CD14-positive monocyte (primary cell): ENCODE measurements around the gene FAM187B. TPM values are rescaled to one million over a fixed set of nuclear protein-coding genes. Genes with fewer than 3 reads are reported as not detected.

ENCODE experiments used
- DNase-seq, 3 donors: peaks; one replicate each; pipeline ENCODE4 v3.0.0-alpha.2; 2011 to 2022
- H2AFZ ChIP-seq: 2 replicates; pipeline ENCODE4 v1.6.0; 2012; ENCODE audit warnings: mild to moderate bottlenecking, low read depth, low read length, inconsistent platforms; ENCODE audit not compliant: insufficient read depth, poor library complexity, severe bottlenecking
- H3K27ac ChIP-seq, 2 donors: 1 replicate in 1 of 2; 2 replicates in 1 of 2; pipeline ENCODE4 v1.5.1; 2012 to 2013; ENCODE audit warnings: low read length in 2 of 2, control low read depth in 1 of 2, inconsistent platforms in 1 of 2, low read depth in 1 of 2, mild to moderate bottlenecking in 1 of 2
- H3K27me3 ChIP-seq, 2 donors: one replicate each; pipeline versions ENCODE4 v1.6.0 to v1.6.1; 2011 to 2013; ENCODE audit warnings: low read length in 2 of 2; ENCODE audit not compliant: control insufficient read depth in 2 of 2, insufficient read depth in 2 of 2
- H3K36me3 ChIP-seq, 2 donors: replicated peaks in 1 of 2; 1 replicate in 1 of 2; 2 replicates in 1 of 2; pipeline versions ENCODE4 v1.5.1 to v1.6.1; 2012 to 2013; ENCODE audit warnings: low read length in 2 of 2, control low read depth in 1 of 2, inconsistent platforms in 1 of 2, mild to moderate bottlenecking in 1 of 2; ENCODE audit not compliant: insufficient read depth in 2 of 2, control insufficient read depth in 1 of 2
- H3K4me1 ChIP-seq, 2 donors: 1 replicate in 1 of 2; 2 replicates in 1 of 2; pipeline versions ENCODE4 v1.5.1 to v1.6.1; 2012 to 2013; ENCODE audit warnings: low read length in 2 of 2, control low read depth in 1 of 2, inconsistent platforms in 1 of 2, mild to moderate bottlenecking in 1 of 2, moderate library complexity in 1 of 2; ENCODE audit not compliant: insufficient read depth in 2 of 2, control insufficient read depth in 1 of 2
- H3K4me2 ChIP-seq: replicated peaks from 2 replicates; pipeline ENCODE3; 2012; ENCODE audit warnings: low read length, moderate library complexity, mild to moderate bottlenecking; ENCODE audit not compliant: poor library complexity, severe bottlenecking; ENCODE audit errors: extremely low read depth
- H3K4me3 ChIP-seq, 3 experiments: fragments of 200-600 bp in 1 of 3; sonication (generic) in 1 of 3; replicated peaks in 1 of 3; 1 replicate in 2 of 3; 2 replicates in 1 of 3; pipeline ENCODE4 v1.5.1; 2011 to 2013; ENCODE audit warnings: low read length in 3 of 3, mild to moderate bottlenecking in 3 of 3, control low read depth in 2 of 3, low read depth in 2 of 3, inconsistent platforms in 1 of 3, moderate library complexity in 1 of 3
- H3K79me2 ChIP-seq: 2 replicates; pipeline ENCODE4 v1.6.0; 2012; ENCODE audit warnings: mild to moderate bottlenecking, control low read depth, inconsistent platforms, low read length, moderate library complexity; ENCODE audit not compliant: insufficient read depth
- H3K9ac ChIP-seq: 2 replicates; pipeline ENCODE4 v1.6.0; 2017; ENCODE audit warnings: low read length, mild to moderate bottlenecking; ENCODE audit not compliant: insufficient read depth, poor library complexity, severe bottlenecking
- H3K9me3 ChIP-seq, 2 donors: replicated peaks in 1 of 2; 1 replicate in 1 of 2; 2 replicates in 1 of 2; pipeline versions ENCODE4 v1.5.1 to v1.6.1; 2012 to 2013; ENCODE audit warnings: low read length in 2 of 2, control low read depth in 1 of 2; ENCODE audit not compliant: control insufficient read depth in 1 of 2, insufficient read depth in 1 of 2
- H4K20me1 ChIP-seq: 2 replicates; pipeline ENCODE4 v1.6.0; 2012; ENCODE audit warnings: mild to moderate bottlenecking, low read length, control low read depth, moderate library complexity; ENCODE audit not compliant: insufficient read depth
- H3K27ac Mint-ChIP-seq, 7 donors: one replicate each; pipeline ENCODE4 v1.8.0; 2020; ENCODE audit warnings: mild to moderate bottlenecking in 7 of 7, mixed read lengths in 7 of 7, moderate library complexity in 6 of 7, inconsistent platforms in 2 of 7
- H3K27me3 Mint-ChIP-seq, 3 donors: one replicate each; pipeline ENCODE4 v1.8.0; 2021 to 2022; ENCODE audit warnings: low read depth in 3 of 3, mild to moderate bottlenecking in 3 of 3, mixed read lengths in 3 of 3, moderate library complexity in 3 of 3, inconsistent platforms in 1 of 3
- H3K36me3 Mint-ChIP-seq, 2 donors: one replicate each; pipeline ENCODE4 v1.8.0; 2020; ENCODE audit warnings: mixed read lengths in 2 of 2, inconsistent platforms in 1 of 2, mild to moderate bottlenecking in 1 of 2
- H3K4me1 Mint-ChIP-seq: one replicate; pipeline ENCODE4 v1.8.0; 2020; ENCODE audit warnings: mild to moderate bottlenecking, mixed read lengths
- H3K4me3 Mint-ChIP-seq, 2 donors: one replicate each; pipeline ENCODE4 v1.8.0; 2020; ENCODE audit warnings: mild to moderate bottlenecking in 2 of 2, mixed read lengths in 2 of 2, moderate library complexity in 1 of 2
- H3K9me3 Mint-ChIP-seq, 7 donors: one replicate each; pipeline ENCODE4 v1.8.0; 2020 to 2022; ENCODE audit warnings: mixed read lengths in 7 of 7, mild to moderate bottlenecking in 6 of 7, moderate library complexity in 6 of 7, inconsistent platforms in 2 of 7
- WGBS: methylation state at CpG from one replicate; pipeline ENCODE4 v1.1.5; 2013; ENCODE audit warnings: missing lambda C conversion rate; ENCODE audit not compliant: insufficient coverage; 5-methylcytosine and 5-hydroxymethylcytosine counted together
- intact Hi-C, 2 donors: fragments of 100-400 bp; cut with micrococcal nuclease; formaldehyde crosslinking; loops; one replicate each; pipeline versions ENCODE4 v1.15.0 to v1.15.1; 2023
- polyA plus RNA-seq, 3 donors: library from polyadenylated mRNA; depleted of rRNA in 1 of 3; unstranded in 2 of 3; stranded (reverse) in 1 of 3; fragments of 300-500 nt in 2 of 3; fragments of >200 nt in 1 of 3; fragmentation: Illumina TruSeq in 2 of 3; gene quantifications; 1 replicate in 2 of 3; 2 replicates in 1 of 3; pipeline ENCODE4 v1.2.3, GENCODE V29; 2012 to 2021
- TF ChIP-seq, protein P1 (sequence below): fragments of 200-600 bp; IDR thresholded peaks from one replicate; pipeline ENCODE4 v1.8.0; 2022; ENCODE audit warnings: antibody characterized with exemption, mild to moderate bottlenecking

FAM187B gene
- polyA plus RNA-seq, 3 donors: not detected

DNA sequence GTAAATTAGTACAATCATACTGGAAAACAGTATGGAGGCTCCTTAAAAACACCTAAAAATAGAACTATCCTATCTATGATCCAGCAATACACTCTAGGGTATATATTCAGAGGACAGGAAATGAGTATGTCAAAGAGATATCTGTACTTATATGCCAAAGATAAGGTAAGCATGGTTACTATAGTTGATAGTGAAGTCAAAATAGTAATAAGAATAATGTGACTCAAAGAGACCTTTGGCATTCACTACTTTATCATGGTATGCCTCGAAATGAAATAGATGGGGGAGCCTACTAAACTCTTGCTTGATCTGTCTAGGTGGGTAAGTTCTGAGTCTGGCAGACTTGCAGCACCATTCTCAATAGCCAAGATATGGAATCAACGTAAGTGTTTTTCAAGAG, 43.7 kb downstream of the FAM187B start:
- H3K36me3 Mint-ChIP-seq: no peaks in the 10 kb centered on the region
- 100% methylated on average over 1 of the region's 2 CpGs for WGBS

DNA sequence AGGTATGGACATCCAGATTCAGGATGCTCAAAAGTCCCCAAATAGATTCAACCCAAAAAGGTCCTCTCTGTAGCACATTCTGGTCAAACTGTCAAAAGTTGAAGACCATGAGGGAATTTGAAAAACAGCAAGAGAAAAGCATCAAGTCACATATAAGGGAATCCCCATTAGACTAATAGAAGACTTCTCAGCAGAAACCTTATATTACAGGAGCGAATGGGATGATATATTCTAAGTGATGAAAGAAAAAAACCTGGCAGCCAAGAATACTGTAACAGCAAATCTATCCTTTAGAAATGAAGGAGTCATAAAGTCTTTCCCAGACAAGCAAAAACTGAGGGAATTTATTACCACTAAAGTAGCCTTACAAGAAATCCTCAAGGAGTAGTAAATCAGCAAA, 44.3 kb downstream of the FAM187B start:
- H3K27me3 Mint-ChIP-seq: peaks cover 2 to 5% (median 5%) of the 10 kb centered on the region in 3 donors
- Histone ChIP-seq H3K9ac (no peak overlapping the region), H3K9me3 (no peaks in the 10 kb centered on the region), H3K79me2 (no peaks in the 10 kb centered on the region), H2AFZ (no peak overlapping the region), H3K36me3 (no peaks in the 10 kb centered on the region), H3K4me1 (no peaks in the 10 kb centered on the region), H4K20me1 (no peaks in the 10 kb centered on the region), H3K27ac (no peak overlapping the region), H3K4me2 (no peak overlapping the region), H3K27me3 (no peaks in the 10 kb centered on the region), H3K4me3 (no peak overlapping the region)
- H3K36me3 Mint-ChIP-seq: no peaks in the 10 kb centered on the region
- no peak overlapping the region for H3K4me3 Mint-ChIP-seq
- H3K4me1 Mint-ChIP-seq: peaks cover under 1% of the 10 kb centered on the region
- H3K27ac Mint-ChIP-seq: no peak overlapping the region
- WGBS: no CpG with 5 or more reads among the region's 1 CpG
- TF ChIP-seq, protein P1, sequence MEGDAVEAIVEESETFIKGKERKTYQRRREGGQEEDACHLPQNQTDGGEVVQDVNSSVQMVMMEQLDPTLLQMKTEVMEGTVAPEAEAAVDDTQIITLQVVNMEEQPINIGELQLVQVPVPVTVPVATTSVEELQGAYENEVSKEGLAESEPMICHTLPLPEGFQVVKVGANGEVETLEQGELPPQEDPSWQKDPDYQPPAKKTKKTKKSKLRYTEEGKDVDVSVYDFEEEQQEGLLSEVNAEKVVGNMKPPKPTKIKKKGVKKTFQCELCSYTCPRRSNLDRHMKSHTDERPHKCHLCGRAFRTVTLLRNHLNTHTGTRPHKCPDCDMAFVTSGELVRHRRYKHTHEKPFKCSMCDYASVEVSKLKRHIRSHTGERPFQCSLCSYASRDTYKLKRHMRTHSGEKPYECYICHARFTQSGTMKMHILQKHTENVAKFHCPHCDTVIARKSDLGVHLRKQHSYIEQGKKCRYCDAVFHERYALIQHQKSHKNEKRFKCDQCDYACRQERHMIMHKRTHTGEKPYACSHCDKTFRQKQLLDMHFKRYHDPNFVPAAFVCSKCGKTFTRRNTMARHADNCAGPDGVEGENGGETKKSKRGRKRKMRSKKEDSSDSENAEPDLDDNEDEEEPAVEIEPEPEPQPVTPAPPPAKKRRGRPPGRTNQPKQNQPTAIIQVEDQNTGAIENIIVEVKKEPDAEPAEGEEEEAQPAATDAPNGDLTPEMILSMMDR: no peak
- H3K9me3 Mint-ChIP-seq: peaks cover 0 to 13% (median 9%) of the 10 kb centered on the region in 7 donors
- no peak for DNase-seq
- intact Hi-C loops: no loop called here

More for the DNA sequence above, 43.7 kb downstream of the FAM187B start:
- no peak overlapping the region for H2AFZ ChIP-seq
- no peak overlapping the region for H3K27ac ChIP-seq
- H3K4me3 ChIP-seq: no peak overlapping the region
- H3K4me1 ChIP-seq: no peaks in the 10 kb centered on the region
- TF ChIP-seq, protein P1: no peak
- H3K4me1 Mint-ChIP-seq: no peaks in the 10 kb centered on the region
- peaks cover 2 to 5% (median 4%) of the 10 kb centered on the region in 3 donors for H3K27me3 Mint-ChIP-seq
- no peaks in the 10 kb centered on the region for H3K36me3 ChIP-seq
- peaks cover 0 to 13% (median 9%) of the 10 kb centered on the region in 7 donors for H3K9me3 Mint-ChIP-seq
- intact Hi-C loops: loop anchor here in 1 of 2 donors (5.0 kb wide), 1 partner anchor 52 kb away; no protein-coding TSS in a partner anchor
- no peak overlapping the region for H3K4me3 Mint-ChIP-seq
- no peaks in the 10 kb centered on the region for H3K79me2 ChIP-seq
- H4K20me1 ChIP-seq: no peaks in the 10 kb centered on the region
- H3K9me3 ChIP-seq: no peaks in the 10 kb centered on the region
- H3K27ac Mint-ChIP-seq: no peak overlapping the region
- no peak overlapping the region for H3K4me2 ChIP-seq
- no peak for DNase-seq
- no peaks in the 10 kb centered on the region for H3K27me3 ChIP-seq
- no peak overlapping the region for H3K9ac ChIP-seq
